ENCODE data around the gene PTPRG.

PTPRG gene

DNA sequence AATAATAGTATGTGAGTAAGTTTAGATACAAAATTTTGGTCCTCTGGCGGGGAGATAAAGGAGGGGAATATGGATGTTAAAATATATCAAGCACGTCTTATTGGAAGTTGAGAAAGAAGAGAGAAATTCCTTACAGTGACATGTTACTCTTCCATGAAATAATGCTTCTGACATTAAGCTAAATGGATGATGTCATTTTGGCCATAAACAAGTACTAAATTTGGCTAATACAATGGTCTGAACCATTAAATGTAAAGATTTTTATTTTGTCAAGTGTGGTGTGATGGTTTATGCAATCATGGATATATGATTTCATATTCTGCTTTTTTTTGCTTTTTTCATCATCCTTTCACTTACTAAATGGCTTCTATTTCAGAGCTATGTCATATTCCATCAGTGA is 406.6 kb downstream of the PTPRG start:
- no peak for DNase-seq

DNA sequence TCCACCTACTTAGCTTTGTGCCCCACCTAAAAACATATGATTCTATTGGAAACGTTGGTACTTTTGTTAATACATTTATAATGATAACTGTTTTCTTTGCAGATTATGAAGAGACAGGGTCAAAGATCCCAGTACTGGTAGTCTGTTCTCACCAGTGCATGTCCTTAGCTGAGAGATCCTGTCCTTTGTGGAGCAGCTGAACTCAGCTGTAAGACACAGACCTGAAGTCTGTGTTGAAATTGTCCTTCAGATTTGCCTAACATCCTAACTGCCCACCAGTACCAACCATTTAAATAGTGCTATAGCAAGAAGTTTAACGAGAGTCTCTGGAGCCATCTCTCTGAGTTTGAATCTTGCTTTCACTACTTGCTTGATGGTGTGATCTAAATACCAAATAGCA is 413.3 kb downstream of the PTPRG start:
- DNase-seq, result no peak

DNA sequence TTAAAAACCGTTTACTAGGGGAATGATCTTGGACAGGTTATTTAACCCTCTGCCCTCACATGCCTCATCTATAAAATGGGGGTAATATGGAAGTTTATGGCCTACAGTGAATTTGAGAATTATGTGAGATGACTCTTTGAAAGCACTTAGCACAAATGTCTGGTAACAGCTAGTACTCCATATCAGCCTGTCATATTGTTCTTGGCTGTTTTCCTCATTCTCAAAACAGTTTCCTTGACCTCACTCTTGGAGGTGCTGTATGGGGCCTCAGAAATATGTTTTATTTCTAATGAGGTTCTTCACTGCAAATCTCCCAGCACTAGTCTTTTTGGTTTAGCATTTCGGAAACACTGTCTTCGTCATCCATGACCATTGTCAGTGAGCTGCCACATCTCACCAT is 413.8 kb downstream of the PTPRG start:
- no peak for DNase-seq

DNA sequence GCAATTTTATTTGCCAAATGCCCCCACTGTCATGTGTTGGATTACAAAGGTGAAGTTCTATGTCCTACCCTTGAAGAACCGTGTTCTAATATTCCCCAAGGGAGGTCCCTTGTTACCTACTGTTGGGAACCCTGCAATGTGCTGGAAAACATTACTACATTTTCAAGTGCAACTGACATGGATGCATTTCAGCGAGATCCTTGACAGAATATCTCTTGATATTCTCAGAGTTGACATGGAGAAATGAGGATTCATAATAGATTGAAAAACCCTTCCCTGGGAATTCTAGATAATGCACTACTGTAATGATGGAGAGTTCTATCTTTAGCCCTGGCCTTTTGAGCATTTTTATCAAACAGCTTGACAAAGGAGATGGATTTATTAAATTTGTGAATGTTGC is 414.6 kb downstream of the PTPRG start:
- DNase-seq, result no peak

DNA sequence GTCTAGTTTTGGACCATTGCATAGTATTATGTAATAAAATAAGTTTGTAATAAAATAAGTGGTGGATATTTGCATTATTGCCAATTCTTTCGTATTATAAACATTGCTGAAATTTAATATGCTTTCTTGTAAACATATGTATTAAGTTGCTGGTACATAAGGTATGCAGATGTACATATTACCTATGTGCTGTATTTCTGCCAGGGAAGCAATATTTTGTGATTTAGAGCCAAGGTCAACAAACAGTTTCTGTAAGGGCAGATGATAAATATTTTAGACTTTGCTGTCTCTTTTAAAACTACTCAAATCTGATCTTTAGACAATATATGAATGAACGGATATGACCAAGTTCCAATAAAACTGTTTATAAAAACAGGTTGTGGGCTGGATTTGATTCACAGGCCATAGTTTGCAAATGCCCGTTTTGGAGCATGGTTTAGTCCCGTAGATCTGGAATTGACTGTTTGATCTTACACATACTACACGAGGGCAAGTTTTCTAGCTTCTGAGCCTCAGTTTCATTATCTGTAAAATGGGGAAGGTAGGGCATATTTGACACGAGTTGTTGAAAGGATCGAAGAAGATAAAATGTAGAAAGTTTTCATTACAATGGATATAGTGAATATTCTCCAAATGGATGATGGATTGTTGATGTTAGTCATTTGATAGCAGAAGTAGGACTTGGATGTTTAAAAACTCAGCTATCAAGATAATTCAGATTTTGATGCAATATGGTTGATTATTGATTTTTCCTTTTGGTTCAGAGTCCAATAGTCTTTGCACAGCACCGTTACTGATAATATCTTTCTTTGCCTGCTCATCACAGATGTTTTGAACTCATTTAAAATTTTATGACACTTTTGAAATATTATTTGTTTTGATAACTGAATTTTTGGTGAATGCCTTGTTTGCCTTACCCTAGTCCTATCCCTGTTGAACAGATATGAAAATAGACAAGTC is 417.4 kb downstream of the PTPRG start:
- DNase-seq, result no peak

DNA sequence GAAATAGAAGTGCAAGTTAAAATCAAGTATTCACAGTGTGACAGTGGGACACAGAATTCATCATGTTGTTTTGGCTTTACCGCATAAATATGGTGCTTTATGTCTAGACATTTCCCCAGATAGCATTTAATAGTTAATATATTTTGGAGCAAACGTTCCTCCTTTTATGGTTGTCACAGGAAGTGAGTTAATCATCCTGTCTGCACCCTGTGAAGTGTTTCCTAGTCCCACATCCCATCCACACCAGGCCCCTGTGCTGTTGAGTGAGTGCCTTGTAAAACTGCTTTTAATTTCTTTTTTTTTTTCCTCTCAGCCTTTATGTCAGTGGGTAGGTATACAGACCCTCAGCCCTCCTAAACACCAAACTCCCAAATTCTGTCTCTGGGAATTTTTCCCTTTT is 418.3 kb downstream of the PTPRG start:
- no peak for DNase-seq

DNA sequence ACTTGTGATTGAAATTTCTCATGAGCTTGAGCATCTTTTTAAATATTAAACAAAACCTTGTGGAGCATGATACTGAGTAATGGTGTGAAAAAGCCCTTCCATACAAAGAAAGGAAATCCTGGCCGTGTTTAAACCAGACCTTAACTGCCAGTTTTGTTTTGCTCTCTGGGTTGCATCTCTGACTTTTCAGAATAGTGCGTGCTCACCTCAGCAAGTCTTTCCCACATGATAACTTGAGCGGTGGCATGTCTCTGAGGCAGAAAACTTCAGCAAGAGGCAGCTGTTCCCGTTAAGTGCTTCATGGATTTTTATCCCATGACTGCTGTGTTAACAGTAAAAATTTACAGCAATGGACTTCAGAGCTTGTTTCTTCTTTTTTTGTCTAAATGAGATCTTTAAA is 418.7 kb downstream of the PTPRG start:
- no peak for DNase-seq

DNA sequence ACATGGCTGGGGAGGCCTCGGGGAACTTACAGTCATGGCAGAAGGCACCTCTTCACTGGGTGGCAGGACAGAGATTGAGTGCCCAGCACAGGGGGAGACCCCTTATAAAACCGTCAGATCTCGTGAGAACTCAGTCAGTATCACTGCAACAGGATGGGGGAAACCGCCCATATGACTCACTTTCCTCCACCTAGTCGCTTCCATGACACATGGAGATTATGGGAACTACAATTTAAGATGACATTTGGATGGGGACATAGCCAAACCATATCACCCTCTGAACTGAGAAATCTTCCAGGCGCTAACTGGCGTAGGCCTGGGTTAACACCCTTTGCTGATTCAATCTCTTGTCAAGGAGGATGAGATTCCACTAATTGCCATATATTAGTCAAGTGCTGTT is 419.7 kb downstream of the PTPRG start:
- DNase-seq, result no peak

DNA sequence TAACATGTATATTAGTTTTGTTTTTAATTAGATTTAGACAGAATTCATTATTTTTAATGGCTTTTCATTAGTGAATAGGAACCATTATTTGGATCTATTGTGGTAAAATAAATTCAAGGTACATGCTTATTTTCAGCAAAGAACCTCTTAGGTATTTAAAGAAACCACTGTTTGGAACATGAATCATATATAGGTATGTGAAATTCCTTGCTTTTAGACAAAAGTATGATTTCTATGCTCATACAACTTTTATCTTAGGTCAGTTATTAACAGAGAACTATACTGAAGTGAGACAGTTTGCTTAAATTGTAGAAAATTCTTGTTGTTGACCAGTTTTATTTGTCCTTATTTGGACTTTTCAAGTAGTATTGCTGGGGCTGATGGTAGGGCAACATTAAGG is 422.1 kb downstream of the PTPRG start:
- no peak for DNase-seq

DNA sequence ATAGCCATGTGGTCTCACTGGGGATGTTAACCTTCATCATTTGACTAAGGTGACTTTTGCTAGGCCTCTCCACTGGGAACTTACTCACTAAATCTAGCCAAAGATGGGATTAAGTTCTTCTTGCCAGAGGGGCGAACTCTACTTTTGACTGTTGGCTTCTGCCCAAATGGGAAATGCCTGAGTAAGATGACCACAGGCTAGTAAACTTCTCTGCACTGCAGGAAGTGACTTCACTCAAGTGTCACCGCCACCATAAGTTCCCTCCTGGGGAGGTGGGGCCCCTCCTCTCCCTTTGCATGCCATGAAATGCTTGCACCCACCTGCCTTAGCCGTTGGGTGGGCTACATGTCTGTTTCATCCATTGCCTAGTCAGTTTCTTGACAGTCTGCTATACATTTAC is 423.6 kb downstream of the PTPRG start:
- no peak for DNase-seq

DNA sequence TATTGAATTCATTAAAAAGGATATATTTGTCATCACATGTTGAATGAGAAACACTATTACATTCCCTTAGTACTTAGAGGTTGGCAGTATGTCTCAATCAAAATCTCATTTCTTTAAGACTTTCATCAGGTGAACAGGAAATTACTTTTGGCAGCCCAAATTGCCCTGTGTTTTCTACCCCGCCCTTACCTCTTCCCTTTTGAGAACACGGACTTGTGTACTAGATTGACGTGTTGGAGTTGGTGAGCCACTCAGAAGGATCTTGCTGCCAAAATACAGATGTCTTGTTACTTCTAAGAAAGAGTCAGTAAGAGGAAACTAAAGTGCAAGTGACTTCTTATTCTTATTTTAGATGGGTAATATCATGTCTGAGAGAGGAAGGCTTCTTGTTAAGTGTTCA is 425.1 kb downstream of the PTPRG start:
- no peak for DNase-seq

DNA sequence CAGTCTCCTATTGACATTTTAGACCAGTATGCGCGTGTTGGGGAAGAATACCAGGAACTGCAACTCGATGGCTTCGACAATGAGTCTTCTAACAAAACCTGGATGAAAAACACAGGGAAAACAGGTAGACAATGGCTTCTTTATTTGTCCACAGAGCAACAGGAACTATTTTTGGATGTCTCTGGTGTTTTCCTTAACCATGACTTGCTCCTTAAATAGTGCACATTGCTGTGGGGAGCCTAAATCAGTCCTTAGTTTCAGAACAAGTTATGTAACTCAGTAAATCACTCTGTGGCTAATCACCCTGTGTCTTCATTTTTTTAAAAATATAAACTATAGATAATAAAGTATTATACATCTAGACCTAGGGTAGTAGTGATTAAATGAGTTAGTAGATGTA is 428.3 kb downstream of the PTPRG start:
- no peak for DNase-seq

DNA sequence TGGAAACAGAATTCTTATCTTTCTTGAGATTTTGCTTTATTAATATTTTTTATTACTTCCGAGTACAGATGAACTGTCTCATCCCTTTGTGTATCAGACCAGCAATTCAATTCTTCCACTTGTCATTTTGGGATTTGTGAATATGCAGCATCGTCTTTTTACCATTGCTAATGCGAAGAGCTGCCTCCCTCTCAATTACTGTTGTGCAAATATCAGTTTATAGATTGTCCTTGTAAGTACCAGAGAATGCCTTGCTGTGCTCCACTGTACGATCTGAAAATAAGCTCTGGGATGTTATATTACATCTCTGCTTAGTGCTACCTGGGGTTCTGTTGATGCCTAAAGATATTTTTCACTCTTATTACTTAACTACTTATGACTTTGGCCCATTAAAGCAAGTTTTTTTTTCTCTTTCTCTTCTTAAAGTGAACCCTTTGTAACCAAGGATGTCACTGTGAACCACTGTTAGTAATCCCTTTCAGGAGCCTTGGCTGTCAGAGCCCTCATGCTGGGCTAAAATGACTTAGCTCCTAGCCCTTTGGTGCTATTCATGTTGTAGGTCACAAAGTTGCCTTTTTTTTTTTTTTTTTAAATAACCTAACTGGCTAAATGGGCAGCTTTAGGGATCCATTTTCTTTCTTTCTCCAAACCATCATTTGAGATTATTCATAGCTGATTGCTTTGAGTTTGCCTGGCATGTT is 429.1 kb downstream of the PTPRG start:
- DNase-seq, result no peak

DNA sequence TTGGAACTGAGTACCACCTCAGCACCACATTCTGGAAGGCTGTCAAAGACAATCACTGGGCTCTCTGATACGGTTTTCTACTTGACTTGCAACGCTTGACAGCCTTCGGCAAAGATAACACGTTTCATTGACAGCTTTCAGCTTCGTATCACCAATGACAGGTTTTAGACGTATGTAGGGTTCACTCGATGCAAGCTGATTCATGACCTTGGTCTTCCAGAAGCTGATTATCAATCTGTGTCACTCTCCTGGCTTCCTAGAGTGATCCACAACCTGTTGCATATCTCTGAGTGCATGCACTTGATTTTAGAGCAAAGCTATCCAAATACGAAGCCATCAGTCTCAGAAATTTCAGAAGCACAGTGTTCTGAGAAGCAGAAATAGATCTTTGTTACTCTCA is 430.3 kb downstream of the PTPRG start:
- DNase-seq, result no peak

DNA sequence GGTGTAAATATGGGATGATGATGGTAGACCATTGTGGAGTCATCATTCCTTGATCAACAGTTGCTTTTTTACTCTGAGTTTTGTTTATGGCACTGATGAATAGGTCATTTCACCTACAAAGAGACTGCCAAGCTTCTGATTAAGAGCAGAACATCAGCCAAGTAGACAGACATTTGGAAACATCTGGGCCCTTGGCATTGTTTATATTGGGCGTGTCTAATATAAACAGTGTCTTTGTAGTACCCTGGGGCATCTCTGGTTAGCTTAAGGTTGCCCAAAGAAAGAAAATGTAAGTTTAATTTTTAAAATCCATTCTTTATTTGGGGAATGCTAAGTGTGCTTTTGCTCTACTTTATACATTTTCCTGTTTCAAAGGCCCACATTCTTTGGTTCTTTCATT is 435.0 kb downstream of the PTPRG start:
- DNase-seq, result no peak

DNA sequence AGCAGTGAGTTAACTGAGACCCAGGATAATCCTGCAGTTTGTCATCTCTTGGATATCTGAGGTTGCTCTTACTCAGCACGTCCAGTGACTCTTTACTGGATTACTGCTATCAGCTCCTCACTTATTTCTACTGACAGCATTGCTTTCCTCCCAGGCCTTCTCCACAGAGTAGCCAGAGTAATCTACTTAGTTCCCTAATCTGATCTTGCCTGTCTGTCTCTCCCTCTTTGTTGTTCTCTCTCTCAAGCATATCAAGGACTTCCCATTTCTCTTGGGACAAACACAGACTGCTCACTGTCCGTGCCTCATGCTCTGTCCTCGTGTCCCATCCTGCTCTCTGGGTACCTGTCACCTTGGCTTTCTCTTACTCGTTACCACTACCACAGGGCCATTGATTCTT is 435.7 kb downstream of the PTPRG start:
- DNase-seq, result no peak

DNA sequence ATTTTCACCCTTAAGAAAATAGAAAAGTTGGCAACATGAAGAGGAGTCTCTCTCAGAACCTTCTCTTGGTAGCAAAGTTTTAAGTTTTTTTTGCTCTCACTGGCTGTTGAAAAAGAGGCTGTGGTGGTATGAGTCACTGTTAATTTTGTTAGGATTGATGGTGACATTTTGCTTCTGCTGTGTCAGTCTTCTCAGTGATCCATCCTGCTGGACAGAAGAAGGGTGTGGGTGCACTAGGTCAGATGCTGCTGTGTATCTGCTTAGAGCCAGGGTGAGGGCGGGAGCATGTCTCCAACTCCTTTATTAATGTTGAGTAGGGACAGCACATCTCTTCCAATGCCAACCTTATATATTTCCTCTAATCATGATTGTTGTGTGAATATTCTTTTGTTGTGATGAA is 442.5 kb downstream of the PTPRG start:
- DNase-seq, result no peak

DNA sequence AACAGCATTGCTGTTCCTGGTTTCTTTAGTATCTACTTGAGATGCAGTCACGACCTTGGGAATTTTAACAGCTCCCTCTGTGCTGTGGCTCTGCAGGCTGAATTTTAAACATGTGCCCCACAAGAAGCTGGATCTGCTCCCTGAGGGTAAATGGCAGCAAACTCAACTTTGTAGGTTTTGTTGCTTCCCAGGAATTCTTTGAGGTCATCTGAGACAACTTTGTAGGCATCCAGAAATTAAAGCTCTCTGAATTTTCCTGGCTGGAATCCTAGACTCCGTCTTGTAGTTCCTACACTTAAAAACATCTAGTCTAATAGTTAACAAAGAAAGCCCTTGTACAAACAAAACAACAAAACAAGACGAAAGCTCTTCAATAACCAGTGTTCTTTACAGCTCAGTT is 445.7 kb downstream of the PTPRG start:
- DNase-seq, result peak in 1 of 14 donors; percentile 5

DNA sequence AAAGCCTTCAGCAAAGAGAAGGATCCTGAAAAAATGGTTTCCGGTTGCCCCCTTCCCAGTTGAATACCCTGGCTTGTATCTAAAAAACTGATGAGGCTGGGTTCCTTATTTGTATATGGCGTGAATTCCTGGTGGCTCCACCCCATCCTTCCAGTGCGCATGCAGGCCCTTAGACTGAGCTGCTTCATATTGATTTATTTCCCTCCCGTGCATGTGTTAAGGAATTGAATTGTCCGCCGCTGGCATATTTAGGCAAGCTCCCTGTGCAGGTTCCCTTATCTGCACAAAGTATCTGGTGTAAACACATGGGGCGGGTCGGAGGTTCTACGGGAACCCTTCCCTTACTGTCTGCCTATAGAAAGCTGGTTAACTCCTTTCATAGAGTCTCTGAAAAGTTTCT is 449.6 kb downstream of the PTPRG start:
- DNase-seq, result no peak

DNA sequence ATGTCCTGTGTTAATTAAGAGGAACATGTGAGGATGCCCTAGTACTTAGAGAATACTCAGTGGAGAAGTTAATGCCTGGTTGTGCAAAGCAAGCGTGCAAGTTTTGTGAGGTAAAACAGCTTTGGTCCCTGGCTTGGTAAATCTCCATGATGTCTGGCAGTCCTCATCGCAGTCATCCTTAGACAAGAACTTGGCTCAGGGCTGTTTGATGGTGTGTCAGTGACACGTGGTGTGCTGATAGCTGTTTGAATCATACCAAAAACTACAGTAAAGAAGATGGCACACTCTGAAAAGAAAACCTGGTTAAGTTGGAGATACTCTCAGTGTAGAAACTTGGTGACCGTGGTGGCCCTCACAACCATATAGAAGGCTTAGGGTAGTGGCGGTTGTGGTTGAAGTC is 450.3 kb downstream of the PTPRG start:
- DNase-seq, result no peak

DNA sequence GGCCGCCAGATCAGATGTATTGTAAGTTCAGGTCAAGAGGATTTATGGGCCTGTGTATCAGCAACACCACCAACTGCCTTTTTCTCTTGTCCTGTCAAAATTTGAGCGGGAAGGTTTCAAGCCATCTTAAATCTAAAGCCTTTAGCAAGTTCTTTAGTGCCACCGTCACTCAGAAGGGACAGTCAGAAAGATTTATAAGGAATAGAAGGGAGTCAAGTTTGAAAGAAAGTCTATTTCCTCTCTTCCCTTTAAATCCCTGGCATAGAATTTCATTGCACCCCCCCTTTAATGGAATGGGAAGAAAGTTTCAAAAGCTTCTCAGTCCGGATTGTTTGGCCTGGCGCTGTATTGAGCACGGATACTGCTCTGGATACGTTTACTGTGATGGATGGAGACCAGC is 452.6 kb downstream of the PTPRG start:
- DNase-seq, result no peak

DNA sequence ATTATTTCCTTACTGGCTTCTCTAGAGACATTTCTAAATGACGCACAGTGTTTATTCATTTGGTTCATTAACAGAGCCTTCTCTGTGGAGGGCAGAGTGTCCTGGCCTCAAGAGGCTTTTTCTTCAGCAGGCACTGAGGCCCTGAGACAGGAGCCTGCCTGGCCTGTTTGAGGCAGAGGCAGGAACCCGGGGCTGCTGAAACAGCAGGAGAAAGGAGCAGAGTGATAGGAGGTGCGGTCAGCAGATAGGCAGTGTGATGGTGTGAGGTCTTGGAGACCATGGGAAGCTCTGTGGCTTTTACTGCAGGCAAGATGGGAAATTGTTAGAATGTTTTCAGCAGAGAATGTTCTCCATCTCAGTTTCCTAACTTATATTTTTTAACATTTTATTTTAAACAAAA is 453.7 kb downstream of the PTPRG start:
- no peak for DNase-seq

DNA sequence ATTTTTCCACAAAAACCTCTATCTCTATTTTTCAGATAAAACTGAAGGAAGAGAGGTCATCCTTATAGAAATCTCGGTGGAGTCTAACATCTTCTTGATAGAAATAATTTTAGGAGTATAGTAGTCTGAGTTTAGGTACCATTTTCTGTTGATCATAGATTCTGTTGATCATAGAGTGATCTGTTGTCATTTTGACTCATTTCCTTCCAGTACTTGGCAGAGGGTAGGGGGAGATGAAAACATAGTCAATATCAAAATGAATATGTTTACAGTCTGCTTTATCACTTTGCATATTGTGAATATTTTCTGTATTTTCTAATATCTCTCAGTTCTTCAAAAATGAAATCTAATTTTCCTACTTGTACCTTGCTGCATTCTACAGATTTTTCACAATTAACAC is 458.5 kb downstream of the PTPRG start:
- no peak for DNase-seq

DNA sequence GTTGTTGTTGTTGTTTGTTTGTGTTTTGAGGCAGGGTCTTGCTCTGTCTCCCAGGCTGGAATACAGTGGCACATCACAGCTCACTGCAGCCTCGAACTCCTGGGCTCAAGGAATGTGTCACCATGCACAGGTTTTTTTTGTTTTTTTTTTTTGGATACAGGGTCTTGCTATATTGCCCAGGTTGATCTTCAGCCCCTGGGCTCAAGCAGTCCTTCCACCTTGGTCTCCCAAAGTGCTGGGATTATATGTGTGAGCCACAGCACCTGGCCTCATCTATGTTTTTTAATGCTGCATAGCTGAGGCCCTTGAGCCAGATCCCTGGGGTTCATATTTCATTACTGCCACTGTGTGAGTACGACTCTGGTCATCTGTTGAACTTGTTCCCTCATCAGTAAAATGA is 459.3 kb downstream of the PTPRG start:
- no peak for DNase-seq
